B cell (primary cell): ENCODE measurements around the gene SLC1A5.

Source experiments
- EZH2 ChIP-seq: IDR thresholded peaks from 2 replicates; pipeline ENCODE4 v1.6.1; 2012; ENCODE audit warnings: borderline replicate concordance, low read depth, mild to moderate bottlenecking, moderate library complexity, low read length; ENCODE audit not compliant: insufficient read depth, poor library complexity, severe bottlenecking
- TF ChIP-seq, protein P1 (sequence below): fragments of 200-600 bp; IDR thresholded peaks from one replicate; pipeline ENCODE4 v1.8.0; 2022; ENCODE audit warnings: antibody characterized with exemption, mild to moderate bottlenecking

DNA sequence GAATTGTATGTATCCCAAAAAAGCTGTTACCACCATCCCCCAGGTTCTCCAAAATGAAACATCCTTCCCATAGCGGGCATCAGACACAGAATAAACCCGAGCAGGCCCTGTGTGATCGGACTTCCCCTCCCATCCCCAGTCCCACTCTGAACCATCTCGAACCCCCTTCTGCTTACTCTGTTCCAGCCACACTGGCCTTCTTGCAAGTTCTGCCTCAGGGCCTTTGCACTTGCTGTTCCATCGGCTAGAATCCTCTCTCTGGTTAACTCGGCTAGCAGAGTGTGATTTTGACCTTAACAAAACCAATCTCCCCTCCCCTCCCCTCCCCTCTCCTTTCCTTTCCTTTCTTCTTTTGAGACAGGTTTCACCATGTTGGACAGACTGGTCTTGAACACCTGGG, 46.6 kb upstream of the SLC1A5 start:
- TF ChIP-seq, protein P1, sequence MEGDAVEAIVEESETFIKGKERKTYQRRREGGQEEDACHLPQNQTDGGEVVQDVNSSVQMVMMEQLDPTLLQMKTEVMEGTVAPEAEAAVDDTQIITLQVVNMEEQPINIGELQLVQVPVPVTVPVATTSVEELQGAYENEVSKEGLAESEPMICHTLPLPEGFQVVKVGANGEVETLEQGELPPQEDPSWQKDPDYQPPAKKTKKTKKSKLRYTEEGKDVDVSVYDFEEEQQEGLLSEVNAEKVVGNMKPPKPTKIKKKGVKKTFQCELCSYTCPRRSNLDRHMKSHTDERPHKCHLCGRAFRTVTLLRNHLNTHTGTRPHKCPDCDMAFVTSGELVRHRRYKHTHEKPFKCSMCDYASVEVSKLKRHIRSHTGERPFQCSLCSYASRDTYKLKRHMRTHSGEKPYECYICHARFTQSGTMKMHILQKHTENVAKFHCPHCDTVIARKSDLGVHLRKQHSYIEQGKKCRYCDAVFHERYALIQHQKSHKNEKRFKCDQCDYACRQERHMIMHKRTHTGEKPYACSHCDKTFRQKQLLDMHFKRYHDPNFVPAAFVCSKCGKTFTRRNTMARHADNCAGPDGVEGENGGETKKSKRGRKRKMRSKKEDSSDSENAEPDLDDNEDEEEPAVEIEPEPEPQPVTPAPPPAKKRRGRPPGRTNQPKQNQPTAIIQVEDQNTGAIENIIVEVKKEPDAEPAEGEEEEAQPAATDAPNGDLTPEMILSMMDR: no peak
- no peak for TF ChIP-seq EZH2
